Measurements from ENCODE around the gene PCARE. TPM values are rescaled to one million over a fixed set of nuclear protein-coding genes. Genes with fewer than 3 reads are reported as not detected.
A peak's percentile ranks its signal among the peaks of the same experiment; 100 is the strongest.

The PCARE gene
- total RNA-seq, 1 experiment from 2014 or later, result not detected

DNA sequence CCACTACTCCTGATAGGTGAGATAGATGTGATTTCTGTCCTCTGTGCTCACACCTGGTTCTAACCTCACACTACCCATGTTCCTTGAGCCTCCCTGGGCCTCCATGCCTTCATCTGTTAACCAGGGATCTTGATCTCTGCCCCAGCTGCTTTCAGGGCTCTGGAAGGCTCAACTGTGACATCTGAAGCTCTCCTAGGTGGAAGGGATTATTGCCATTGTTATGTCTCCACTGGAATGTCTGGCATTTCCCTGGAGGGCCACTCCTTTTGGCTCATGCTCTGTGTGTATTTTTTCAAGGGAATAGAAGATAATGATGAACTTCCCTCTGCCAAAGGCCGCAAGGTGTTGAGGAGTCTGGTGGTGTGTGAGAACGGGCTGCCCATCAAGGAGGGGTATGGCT, 41.2 kb downstream of the PCARE start:
- no peaks in the 10 kb centered on the region for H3K36me3 ChIP-seq
- H3K4me3 ChIP-seq, result no peak overlapping the region
- H3K9me3 ChIP-seq, result no peaks in the 10 kb centered on the region
- peak; percentile 56 for DNase-seq
- H3K27me3 ChIP-seq, result no peaks in the 10 kb centered on the region

DNA sequence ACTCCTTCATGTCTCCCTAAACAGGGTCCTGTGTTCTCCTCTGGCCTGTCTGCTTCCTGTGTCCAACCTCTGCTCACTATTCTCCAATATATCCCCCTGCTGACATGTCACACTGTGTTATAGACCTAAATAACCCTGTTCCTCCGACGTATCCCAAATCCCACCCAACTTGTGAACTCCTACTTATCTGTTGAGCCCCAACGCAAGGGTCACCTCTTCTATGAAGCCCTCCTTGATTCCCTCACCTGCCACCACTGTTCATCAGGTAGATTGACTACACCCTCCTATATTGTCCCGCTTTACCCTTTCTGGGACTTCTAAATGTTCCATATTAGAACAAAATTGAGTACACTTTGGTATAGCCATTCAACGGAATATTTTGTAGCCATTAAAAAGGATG, 42.1 kb downstream of the PCARE start:
- Histone ChIP-seq H3K36me3 (no peaks in the 10 kb centered on the region), H3K9me3 (no peaks in the 10 kb centered on the region), H3K27me3 (no peaks in the 10 kb centered on the region), H3K4me3 (no peak overlapping the region)
- DNase-seq, result no peak

DNA sequence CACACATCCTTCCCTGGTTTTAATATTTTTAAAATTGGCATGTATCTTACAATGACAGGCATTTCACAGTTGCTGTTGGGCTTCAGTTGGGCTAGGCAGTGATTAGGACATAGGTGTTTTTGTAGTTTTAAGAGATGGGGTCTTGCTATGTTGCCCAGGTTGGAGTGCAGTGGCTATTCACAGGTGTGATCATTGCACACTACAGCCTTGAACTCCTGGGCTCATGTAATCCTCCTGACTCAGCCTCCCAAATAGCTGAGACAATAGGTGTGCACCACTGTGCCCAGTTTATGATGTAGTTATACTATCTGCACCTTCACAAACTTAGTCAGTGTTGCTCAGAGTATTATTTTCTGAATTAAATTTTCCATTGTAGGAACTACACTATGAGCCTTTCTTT, 43.3 kb downstream of the PCARE start:
- no peaks in the 10 kb centered on the region for H3K27me3 ChIP-seq
- H3K9me3 ChIP-seq, result no peaks in the 10 kb centered on the region
- no peak overlapping the region for H3K4me3 ChIP-seq
- no peaks in the 10 kb centered on the region for H3K36me3 ChIP-seq
- no peak for DNase-seq

DNA sequence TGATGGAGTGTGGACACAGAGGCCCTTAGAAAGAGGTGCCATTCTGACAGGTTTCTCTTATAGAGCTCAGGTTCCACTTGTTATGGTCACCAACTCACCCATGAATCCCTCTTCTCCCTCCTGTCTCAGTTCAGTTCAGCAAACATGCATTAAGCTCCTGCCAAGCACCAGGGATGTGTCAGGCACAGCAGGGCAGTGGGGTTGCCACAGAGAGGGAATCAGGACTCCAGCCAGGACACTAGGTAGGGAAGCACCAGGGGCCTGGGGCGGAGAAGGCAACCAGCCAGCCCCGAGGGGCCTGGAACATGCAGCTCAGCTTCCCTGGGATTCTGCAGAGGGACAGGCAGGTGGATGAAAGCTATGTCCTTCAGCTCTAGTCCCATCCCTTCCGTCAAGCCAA, 48.6 kb downstream of the PCARE start:
- no peaks in the 10 kb centered on the region for H3K9me3 ChIP-seq
- no peaks in the 10 kb centered on the region for H3K36me3 ChIP-seq
- DNase-seq, result no peak
- no peak overlapping the region for H3K4me3 ChIP-seq
- no peaks in the 10 kb centered on the region for H3K27me3 ChIP-seq

DNA sequence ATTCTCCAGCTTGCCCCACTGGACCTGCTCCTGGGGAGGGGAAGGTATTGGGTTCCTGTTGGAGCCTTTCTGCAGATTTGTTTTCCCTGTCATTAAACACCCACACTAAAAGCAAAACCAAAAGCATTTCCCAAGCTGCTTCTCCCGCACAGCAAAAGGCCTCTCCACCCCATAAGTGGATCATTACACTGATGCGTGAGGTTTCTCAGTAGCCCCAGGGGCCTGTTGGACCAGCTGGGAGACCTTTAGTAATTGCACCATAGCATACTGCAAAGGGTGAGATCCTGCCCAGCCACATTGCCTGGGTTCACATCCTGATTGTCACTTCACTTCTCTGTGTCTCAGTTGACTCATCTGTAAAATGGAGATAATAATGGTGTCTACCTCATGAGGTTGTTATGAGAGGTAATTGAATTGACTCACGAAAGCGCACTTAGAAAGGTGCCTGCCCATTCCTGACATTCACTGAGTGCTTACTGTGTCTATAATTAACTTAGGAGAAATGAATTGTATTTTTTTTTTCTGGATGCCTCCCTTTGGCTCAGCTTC, 49.4 kb downstream of the PCARE start:
- DNase-seq, result no peak
- Histone ChIP-seq H3K9me3 (no peaks in the 10 kb centered on the region), H3K27me3 (no peaks in the 10 kb centered on the region), H3K4me3 (no peak overlapping the region), H3K36me3 (no peaks in the 10 kb centered on the region)

DNA sequence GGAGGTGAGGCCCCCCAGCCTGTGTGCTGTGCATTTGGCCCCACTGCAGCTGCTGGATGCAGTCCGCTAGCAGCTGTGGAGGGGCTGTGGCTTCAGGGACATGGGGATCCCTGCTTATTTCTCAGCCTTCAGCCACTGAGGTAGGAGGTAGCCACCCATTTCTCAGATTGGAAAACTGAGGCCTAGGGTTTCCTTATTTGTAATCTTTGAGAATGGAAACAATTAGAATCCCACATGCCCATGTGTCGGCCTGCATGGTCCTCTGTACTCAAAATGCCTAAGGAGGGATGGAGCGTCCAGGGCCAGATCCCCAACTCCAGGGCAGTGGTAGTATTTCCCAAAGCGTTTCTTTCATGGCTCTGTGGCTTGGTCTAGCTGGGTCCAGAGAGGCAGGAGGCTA, 51.1 kb downstream of the PCARE start:
- Histone ChIP-seq H3K27me3 (no peaks in the 10 kb centered on the region), H3K4me3 (no peak overlapping the region), H3K9me3 (no peaks in the 10 kb centered on the region), H3K36me3 (no peaks in the 10 kb centered on the region)
- no peak for DNase-seq

DNA sequence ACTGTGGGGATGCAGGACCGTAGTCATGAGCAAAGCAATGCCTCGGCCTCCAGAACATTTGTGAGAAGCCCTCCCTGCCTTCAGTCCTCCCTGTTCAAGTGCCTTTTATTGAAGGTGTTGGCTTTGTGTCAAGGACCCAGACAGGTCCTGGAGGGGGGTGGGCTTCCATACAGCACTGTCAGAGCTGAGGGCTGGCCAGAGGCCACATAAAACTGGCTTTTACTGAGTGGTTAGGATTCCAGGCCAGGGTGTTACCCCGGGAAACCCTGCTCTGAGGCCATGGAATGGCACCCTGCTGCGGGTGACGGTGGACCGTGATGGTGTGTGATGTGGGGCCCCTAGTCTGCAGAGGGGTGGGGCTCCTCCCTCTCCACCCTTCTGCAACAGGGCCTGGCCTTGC, 51.6 kb downstream of the PCARE start:
- Histone ChIP-seq H3K4me3 (no peak overlapping the region), H3K36me3 (no peaks in the 10 kb centered on the region), H3K27me3 (no peaks in the 10 kb centered on the region), H3K9me3 (no peaks in the 10 kb centered on the region)
- DNase-seq, result peak; percentile 32

DNA sequence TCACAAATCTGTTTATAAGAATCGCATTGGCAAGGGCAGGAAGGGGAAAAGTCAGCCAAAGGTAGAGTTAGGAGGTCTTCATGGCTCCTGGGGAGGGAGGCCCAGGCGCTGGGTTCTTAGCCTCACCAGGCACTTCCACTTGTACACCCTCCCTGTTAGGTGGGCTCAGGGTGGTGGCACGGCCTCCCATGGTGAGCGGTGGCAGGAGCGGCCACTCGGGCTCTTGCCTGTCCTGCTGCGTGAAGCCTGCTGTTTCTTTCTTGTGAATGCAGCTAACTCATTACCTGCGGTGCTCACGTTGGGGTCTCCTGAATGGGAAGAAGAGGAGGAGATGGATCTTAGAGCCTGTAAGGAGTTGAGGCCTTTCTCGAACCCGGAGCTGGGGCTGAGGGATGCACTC, 52.4 kb downstream of the PCARE start:
- Histone ChIP-seq H3K4me3 (no peak overlapping the region), H3K27me3 (no peaks in the 10 kb centered on the region), H3K36me3 (no peaks in the 10 kb centered on the region), H3K9me3 (no peaks in the 10 kb centered on the region)
- no peak for DNase-seq

DNA sequence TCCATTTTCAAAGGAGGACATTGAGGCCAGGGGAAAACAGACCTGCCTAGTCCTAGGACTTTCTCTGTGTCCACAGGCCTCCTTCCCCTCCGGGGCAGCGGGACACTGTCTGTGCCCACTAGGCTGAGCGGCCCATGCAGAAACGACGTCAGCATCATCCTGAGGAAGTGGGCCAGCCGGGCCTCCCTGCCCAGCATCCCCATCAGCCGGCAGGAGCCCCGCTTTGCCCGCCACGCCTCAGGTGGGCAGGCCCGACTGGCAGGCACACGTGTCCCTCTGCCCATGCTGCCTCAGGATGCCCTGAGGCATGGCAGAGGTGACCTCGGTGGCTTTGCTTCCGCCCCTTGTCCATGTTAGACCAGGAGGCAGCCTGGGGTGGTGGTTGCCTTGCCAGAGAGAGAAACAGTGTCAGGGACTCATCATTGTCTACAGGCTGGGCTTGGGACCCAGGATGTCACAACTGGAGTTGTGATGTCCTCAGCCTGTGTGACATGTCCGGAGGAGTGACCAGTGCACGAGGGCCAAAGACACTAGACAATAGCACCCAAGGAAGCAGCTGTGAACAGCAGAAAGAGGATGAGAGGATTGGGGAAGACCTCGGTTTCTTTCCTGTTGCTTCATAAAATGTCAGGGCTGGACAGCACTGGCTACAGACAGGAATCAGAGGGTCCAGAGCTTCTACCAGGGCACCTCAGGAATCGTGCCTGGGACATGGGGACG, 56.4 kb downstream of the PCARE start:
- Histone ChIP-seq H3K27me3 (no peaks in the 10 kb centered on the region), H3K9me3 (no peaks in the 10 kb centered on the region), H3K4me3 (no peak overlapping the region), H3K36me3 (no peaks in the 10 kb centered on the region)
- DNase-seq, result no peak

DNA sequence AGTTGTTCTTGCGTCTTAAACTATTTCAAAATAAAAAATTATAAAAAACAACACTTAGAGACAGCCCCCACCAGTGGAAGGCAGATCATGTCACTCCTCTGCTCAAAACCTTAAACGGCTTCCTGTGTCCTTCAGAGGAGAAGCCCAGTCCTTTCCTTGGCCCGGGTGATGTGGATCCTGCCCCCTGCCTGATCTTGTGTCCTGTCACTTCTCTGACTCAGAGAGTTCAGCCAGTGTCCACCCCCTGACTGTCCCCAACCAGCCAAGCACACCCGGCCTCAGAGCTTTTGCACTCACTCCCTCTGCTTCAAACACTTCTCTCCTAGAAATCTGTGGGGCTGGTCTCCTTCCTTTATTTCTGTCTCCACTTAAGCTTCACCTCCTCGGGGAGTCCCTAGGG, 57.8 kb downstream of the PCARE start:
- no peak overlapping the region for H3K4me3 ChIP-seq
- no peaks in the 10 kb centered on the region for H3K27me3 ChIP-seq
- no peaks in the 10 kb centered on the region for H3K36me3 ChIP-seq
- no peak for DNase-seq
- no peaks in the 10 kb centered on the region for H3K9me3 ChIP-seq

DNA sequence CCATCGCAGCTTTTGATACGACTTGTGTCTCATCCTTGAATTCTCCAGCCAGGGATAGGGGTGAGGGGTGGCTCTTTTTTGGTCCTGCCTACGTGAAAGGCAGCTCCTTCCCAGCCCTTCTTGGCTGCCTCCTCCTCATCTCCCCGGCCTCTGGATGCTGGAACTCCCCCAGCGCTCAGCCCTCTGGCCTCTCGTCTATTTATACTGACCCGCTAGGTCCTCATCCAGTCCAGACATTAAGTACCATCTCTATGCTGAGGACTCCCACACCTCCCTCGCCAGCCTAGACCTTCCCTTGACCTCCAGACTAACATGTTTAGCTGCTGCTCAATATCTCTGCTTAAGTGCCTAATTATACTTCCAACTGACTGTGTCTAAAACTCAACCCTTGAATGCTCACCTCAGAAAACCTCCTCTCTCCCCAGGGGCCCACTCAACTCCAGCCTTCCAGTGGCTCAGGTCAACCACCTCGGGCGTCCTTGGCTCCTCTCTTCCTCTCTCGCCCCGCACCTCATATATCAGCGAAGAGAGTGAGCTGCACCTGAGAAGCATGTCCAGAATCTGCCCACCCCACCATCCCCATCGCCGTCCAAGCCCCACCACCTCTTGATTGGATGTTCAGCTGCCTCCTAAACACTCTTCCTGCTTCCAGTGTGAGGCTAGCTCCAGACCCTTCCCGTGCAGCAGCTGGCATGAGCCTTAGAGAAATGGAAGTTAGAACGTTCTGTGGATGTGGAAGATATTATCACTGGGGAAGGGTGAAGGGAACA, 58.4 kb downstream of the PCARE start:
- H3K36me3 ChIP-seq, result no peaks in the 10 kb centered on the region
- H3K9me3 ChIP-seq, result no peaks in the 10 kb centered on the region
- DNase-seq, result no peak
- no peak overlapping the region for H3K4me3 ChIP-seq
- H3K27me3 ChIP-seq, result no peaks in the 10 kb centered on the region

DNA sequence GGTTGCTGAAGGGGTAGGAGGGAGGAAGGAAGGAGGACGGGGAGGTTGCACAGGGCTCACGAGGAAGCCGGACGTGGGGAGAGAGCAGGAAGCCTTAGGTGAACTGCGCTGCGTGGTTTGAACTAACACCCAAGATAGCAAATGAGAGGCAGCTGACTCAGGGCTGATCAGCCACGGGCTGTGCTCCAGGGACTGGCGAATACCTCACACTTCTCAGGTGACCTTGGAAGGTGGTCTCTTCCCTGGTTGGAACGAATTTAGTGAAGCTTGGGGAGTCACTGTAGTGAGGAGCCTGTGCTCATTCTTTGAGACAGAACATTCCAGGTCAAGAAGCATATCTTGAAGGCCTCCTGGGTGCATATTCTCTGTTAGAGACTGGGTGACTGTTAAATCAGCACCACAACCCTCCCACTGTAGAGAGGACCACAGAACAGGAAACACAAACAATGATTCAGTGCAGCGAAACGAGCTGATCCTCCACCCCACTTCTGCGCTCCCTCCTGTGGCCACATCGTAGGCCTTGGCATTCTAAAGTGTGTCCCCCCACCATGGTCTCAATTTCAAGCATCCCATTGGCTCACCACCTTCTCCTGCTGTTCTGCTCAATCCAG, 59.4 kb downstream of the PCARE start:
- H3K9me3 ChIP-seq, result no peaks in the 10 kb centered on the region
- no peak overlapping the region for H3K4me3 ChIP-seq
- DNase-seq, result peak; percentile 15
- no peaks in the 10 kb centered on the region for H3K36me3 ChIP-seq
- H3K27me3 ChIP-seq, result no peaks in the 10 kb centered on the region

DNA sequence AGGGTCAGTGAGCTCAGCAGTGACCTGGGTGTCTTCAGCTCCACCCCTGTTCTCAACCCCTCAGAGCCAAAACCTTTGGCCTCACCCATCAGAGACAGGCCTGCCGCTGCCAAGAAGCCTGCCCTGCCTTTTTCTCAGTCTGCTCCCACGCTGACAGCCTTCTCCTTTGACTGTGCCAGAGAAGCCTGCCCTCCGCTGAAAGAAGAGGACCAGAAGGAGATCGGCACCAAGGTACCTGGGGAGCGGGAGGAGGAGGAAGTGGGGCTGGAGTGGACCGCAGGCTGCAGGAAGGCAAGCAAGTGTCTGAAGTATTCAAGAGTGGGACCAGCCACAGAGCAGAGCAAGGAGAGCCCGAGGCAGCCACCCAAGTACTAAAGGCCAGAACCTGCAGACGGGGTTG, 60.0 kb downstream of the PCARE start:
- Histone ChIP-seq H3K4me3 (no peak overlapping the region), H3K9me3 (no peaks in the 10 kb centered on the region), H3K36me3 (no peaks in the 10 kb centered on the region), H3K27me3 (no peaks in the 10 kb centered on the region)
- DNase-seq, result no peak

DNA sequence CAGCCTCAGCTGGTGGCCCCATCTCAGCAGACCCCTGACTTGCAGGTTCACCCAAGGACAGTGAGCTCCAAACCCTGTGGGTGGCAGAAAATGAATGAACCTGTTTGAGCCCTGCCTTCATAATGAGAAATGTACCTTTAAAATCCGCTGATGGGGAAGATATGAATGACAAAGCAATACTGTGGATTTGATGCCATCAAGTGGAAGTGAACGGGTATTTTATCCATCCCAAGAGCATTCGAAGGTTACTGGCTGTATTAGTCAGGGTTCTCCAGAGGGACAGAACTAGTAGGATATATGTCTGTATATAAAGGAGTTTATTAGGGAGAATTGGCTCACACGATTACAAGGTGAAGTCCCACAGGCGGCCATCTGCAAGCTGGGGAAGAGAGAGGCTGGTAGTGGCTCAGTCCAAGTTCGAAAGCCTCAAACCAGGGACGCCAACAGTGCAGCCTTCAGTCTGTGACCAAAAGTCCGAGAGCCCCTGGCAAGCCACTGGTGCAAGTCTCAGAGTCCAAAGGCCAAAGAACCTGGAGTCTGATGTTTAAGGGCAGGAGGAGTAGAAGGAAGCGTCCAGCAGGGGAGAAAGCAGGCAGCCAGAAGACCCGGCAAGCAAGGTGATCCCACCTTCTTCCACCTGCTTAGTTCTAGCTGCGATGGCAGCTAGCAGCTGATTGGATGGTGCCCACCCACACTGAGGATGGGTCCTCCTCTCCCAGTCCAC, 61.1 kb downstream of the PCARE start:
- Histone ChIP-seq H3K4me3 (no peak overlapping the region), H3K36me3 (no peaks in the 10 kb centered on the region), H3K27me3 (no peaks in the 10 kb centered on the region), H3K9me3 (no peaks in the 10 kb centered on the region)
- DNase-seq, result no peak

DNA sequence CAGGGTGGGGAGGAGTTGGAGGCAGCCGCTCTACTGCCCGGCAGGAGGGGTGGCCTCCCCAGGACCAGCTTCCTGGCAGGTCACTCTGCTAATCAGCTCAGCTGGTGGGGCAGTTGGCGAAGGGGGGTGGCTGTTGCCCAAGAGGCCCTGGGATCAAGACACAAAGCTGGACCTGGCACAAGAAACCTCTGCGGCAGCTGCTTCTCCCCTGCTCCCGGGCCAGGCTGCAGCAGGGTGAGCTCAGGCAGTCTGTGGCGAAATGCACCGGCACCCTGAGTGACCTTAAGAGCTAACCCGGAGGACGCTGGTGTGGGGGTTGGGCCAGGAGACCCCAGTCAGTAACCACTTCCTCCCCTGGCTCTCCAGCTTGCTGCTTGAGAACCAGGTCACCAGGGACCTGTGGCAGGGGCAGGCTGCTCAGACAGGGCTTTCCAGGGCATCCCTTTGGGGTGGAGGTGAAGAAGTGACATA, 62.1 kb downstream of the PCARE start:
- H3K9me3 ChIP-seq, result no peaks in the 10 kb centered on the region
- H3K4me3 ChIP-seq, result no peak overlapping the region
- no peaks in the 10 kb centered on the region for H3K27me3 ChIP-seq
- no peaks in the 10 kb centered on the region for H3K36me3 ChIP-seq
- peak; percentile 21 for DNase-seq

Data from MG63 (cell line).